Measurements from ENCODE around the gene OXSR1. TPM values are rescaled to one million over a fixed set of nuclear protein-coding genes. Genes with fewer than 3 reads are reported as not detected.

The OXSR1 gene
- total RNA-seq = 24.9 and 30.2 TPM in 2 replicates

DNA sequence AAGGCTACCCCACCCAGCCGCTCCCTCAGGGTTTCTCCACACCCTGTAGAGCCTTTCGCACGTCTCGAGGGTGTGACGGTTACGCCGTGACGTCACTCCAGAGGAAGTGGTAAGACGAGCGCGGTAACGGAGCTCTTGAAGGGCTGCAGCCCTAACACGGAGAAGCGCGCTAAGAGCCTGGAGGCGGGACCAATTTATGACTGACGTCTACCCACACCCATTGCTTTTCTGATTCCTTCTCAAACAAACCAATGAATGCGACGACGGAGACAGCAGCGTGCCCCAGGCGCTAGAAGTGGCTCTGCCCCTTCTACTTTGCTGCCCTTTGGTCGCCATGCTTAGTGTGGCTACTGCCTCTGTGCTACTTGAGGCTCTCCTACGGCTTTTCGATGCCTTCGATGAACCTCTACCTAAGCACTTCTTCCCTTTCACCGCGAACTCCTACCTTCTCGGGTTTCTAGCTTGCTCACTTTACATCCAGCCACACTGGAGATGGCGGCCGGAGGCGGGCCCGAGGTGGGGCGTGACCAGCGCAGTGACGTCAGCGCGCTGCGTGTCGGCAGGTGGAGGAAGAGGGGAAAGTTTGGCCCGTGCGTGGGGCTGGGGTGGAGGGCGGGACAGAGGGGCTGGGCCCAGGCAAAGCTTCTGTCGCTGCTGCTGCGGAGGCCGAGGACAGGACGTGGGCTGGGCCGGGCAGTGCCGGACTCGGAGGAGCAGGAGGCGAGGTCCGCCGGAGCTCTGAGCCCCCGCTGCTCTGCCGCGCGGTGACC is at the start of gene OXSR1:
OXSR1 (plus strand) TSS at position 586 of the 770 bp plus-strand sequence. CDS start 340 bp downstream, outside the sequence.

GRCh38 chr3:38136777-38137614 is 28.3 kb upstream of the OXSR1 start, which contains the start of gene ACAA1:
TSS of gene ACAA1 (minus strand) at chr3:38137127. CDS start at chr3:38137035, 92 bp downstream.

GRCh38 chr3:38138349-38139190 is 26.8 kb upstream of the OXSR1 start, which contains the start of gene MYD88:
TSS of gene MYD88 (plus strand) at chr3:38138661. CDS start at chr3:38138701, 40 bp downstream.

GRCh38 chr3:38265604-38266307 is 100.4 kb downstream of the OXSR1 start, which contains the start of gene SLC22A13:
TSS of gene SLC22A13 (plus strand) at chr3:38265812. CDS start at chr3:38265861, 49 bp downstream.

DNA sequence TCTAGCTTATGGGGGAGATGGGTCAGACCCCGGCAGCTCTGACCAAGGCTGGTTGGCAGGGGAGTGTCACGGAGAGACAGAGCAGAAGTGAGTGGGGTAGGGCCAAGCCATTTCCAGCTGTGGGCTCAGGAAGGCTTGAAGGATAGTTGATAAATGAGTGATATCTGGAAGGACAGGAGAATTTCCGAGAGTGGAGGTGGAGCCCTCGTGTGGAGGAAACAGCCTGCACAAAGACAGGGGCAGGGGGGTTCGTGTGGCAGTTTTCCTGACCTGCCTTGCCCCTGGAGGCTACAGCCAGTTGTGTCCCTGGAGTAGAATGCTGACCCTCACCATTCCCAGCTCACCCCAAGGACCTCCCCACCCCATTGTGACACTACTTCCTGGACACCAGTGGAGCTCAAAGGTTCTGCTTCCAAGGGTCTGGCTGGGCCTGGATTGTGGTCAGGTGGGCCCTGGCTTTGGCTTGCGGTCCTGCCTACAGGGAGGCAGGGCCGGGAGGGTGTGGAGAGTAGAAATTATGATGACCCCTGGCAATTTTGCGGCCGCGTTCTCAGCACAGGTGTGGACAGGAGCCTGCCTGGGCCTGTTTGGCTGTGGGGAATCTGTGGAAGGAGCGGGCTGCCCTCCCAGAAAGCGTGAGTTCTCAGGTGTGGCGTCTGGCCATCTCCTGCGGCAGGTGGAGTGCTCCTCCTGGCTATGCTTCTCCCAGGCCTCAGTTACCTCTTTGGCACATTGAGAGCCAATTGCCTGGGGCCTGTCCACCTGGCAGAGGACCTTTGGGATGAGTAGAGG is 116.8 kb downstream of the OXSR1 start, which contains the start of gene SLC22A14:
SLC22A14 (plus strand) TSS at position 400 of the 792 bp plus-strand sequence. CDS start 23,733 bp downstream, outside the sequence.

Other genes starting within 250 kb of the OXSR1 start
- gene VILL, start 174.8 kb upstream of the OXSR1 start, total RNA-seq = 4.7 and 6.7 TPM in 2 replicates
- gene PLCD1, start 135.9 kb upstream of the OXSR1 start, total RNA-seq = 19.4 and 21.3 TPM in 2 replicates
- gene DLEC1, start 126.3 kb upstream of the OXSR1 start, total RNA-seq = 0.09 and 0.14 TPM in 2 replicates
- gene ACAA1, start 28.4 kb upstream of the OXSR1 start, total RNA-seq = 46.2 and 52.9 TPM in 2 replicates
- gene MYD88, start 26.9 kb upstream of the OXSR1 start, total RNA-seq = 7.8 and 8.1 TPM in 2 replicates
- gene SLC22A13, start 100.3 kb downstream of the OXSR1 start, total RNA-seq = 0.14 and 0.28 TPM in 2 replicates
- gene SLC22A14, start 116.8 kb downstream of the OXSR1 start, total RNA-seq = under 0.01 and 0.18 TPM in 2 replicates
- gene XYLB, start 181.2 kb downstream of the OXSR1 start, total RNA-seq = 3.1 and 4.1 TPM in 2 replicates